GM23248 (cell line): ENCODE results near the gene GJA4. TPM values are rescaled to one million over a fixed set of nuclear protein-coding genes. Genes with fewer than 3 reads are reported as not detected.

Experiments
- DNase-seq: peaks from one replicate; pipeline ENCODE4 v3.0.0-alpha.2; 2015
- H2AFZ ChIP-seq: fragments of 200-600 bp; sonication (generic); 2 replicates; pipeline ENCODE4 v1.6.1; 2016; ENCODE audit warnings: antibody characterized with exemption
- H3F3A ChIP-seq: fragments of 200-600 bp; sonication (generic); 2 replicates; pipeline ENCODE4 v1.6.1; 2016; ENCODE audit warnings: mild to moderate bottlenecking, antibody characterized with exemption, mixed run types; ENCODE audit not compliant: insufficient read depth
- H3K27ac ChIP-seq: fragments of 200-600 bp; sonication (generic); 2 replicates; pipeline ENCODE4 v1.5.1; 2016; ENCODE audit warnings: mild to moderate bottlenecking
- H3K27me3 ChIP-seq: fragments of 200-600 bp; sonication (generic); replicated peaks from 2 replicates; pipeline ENCODE4 v1.6.1; 2016; ENCODE audit warnings: mild to moderate bottlenecking; ENCODE audit not compliant: insufficient read depth
- H3K36me3 ChIP-seq: fragments of 200-600 bp; sonication (generic); 2 replicates; pipeline ENCODE4 v1.6.1; 2016; ENCODE audit warnings: low read depth, mild to moderate bottlenecking
- H3K4me1 ChIP-seq: fragments of 200-600 bp; sonication (generic); 2 replicates; pipeline ENCODE4 v1.6.1; 2016; ENCODE audit warnings: mild to moderate bottlenecking; ENCODE audit not compliant: insufficient read depth
- H3K4me2 ChIP-seq: fragments of 200-600 bp; sonication (generic); one replicate; pipeline ENCODE4 v1.6.1; 2016; ENCODE audit warnings: mild to moderate bottlenecking; ENCODE audit not compliant: unreplicated experiment
- H3K4me3 ChIP-seq: fragments of 200-600 bp; sonication (generic); 2 replicates; pipeline ENCODE4 v1.5.1; 2016; ENCODE audit warnings: mild to moderate bottlenecking
- H3K79me2 ChIP-seq: fragments of 200-600 bp; sonication (generic); 2 replicates; pipeline ENCODE4 v1.6.1; 2016; ENCODE audit warnings: mild to moderate bottlenecking; ENCODE audit not compliant: insufficient read depth
- H3K9ac ChIP-seq: fragments of 200-600 bp; sonication (generic); 2 replicates; pipeline ENCODE4 v1.6.1; 2016; ENCODE audit warnings: mild to moderate bottlenecking
- H3K9me2 ChIP-seq: fragments of 200-600 bp; sonication (generic); 2 replicates; pipeline ENCODE4 v1.6.1; 2016; ENCODE audit warnings: mixed run types, mild to moderate bottlenecking, moderate library complexity; ENCODE audit not compliant: insufficient read depth
- H3K9me3 ChIP-seq: fragments of 200-600 bp; sonication (generic); one replicate; pipeline ENCODE4 v1.6.1; 2017; ENCODE audit warnings: low read depth
- H4K20me1 ChIP-seq: fragments of 200-600 bp; sonication (generic); 2 replicates; pipeline ENCODE4 v1.6.0; 2016; ENCODE audit not compliant: insufficient read depth
- EZH2 ChIP-seq: fragments of 200-600 bp; sonication (generic); IDR thresholded peaks from 2 replicates; pipeline ENCODE4 v1.6.1; 2018; ENCODE audit warnings: antibody characterized with exemption, mild to moderate bottlenecking; ENCODE audit not compliant: insufficient read depth, poor library complexity, severe bottlenecking
- EZH2phosphoT487 ChIP-seq: fragments of 200-600 bp; sonication (generic); IDR thresholded peaks from 2 replicates; pipeline ENCODE4 v1.6.1; 2018; ENCODE audit warnings: antibody characterized with exemption, moderate library complexity, mild to moderate bottlenecking, low read depth; ENCODE audit not compliant: insufficient read depth
- WGBS, 2 experiments: methylation state at CpG; one replicate each; pipeline ENCODE4 v1.1.6; 2015 to 2017; ENCODE audit warnings: low lambda C conversion rate in 2 of 2, low coverage in 1 of 2; ENCODE audit errors: missing lambda C conversion rate in 2 of 2; 5-methylcytosine and 5-hydroxymethylcytosine counted together
- in situ Hi-C: fragments of 300-500 bp; cut with MboI; formaldehyde crosslinking; loops from 2 replicates; pipeline ENCODE4 v1.15.0; 2020
- polyA plus RNA-seq: library from polyadenylated mRNA; unstranded; fragments of >200 nt; fragmentation: Nextera tagmentation; extraction: Ambion mirVana; gene quantifications from 2 replicates; pipeline ENCODE4 v1.2.1, GENCODE V29; 2016
- total RNA-seq: library from RNA; depleted of rRNA; stranded (reverse); fragments of >200 nt; shearing (Covaris generic); gene quantifications from 2 replicates; pipeline ENCODE4 v1.2.3, GENCODE V29; 2014

The GJA4 gene
- total and polyA plus RNA-seq, 2 experiments from 2014 or later, result not detected

GRCh38 chr1:34828611-34829010 is 35.8 kb downstream of the GJA4 start:
- Histone ChIP-seq H2AFZ (no peak overlapping the region), H3F3A (no peaks in the 10 kb centered on the region), H3K79me2 (no peaks in the 10 kb centered on the region), H3K4me3 (no peak overlapping the region), H3K9ac (no peak overlapping the region), H3K4me2 (no peak overlapping the region), H3K27ac (no peak overlapping the region), H3K9me2 (no peaks in the 10 kb centered on the region), H3K27me3 (no peaks in the 10 kb centered on the region), H3K36me3 (no peaks in the 10 kb centered on the region), H3K9me3 (no peaks in the 10 kb centered on the region), H4K20me1 (no peaks in the 10 kb centered on the region), H3K4me1 (no peaks in the 10 kb centered on the region)
- TF ChIP-seq EZH2 (no peak), EZH2phosphoT487 (no peak)
- in situ Hi-C loops, result no loop called here
- DNase-seq, result no peak
- 50 to 69% methylated on average over 2 of the region's 2 CpGs for whole genome bisulfite sequencing, 2 experiments

GRCh38 chr1:34829250-34829649 is 36.5 kb downstream of the GJA4 start:
- peak; percentile 29 for DNase-seq
- in situ Hi-C loops, result no loop called here
- H3K9me3 ChIP-seq, result no peaks in the 10 kb centered on the region
- no peaks in the 10 kb centered on the region for H3K4me1 ChIP-seq
- H3K9me2 ChIP-seq, result no peaks in the 10 kb centered on the region
- no peaks in the 10 kb centered on the region for H3K36me3 ChIP-seq
- no peaks in the 10 kb centered on the region for H3F3A ChIP-seq
- H3K9ac ChIP-seq, result no peak overlapping the region
- no peaks in the 10 kb centered on the region for H4K20me1 ChIP-seq
- no peak overlapping the region for H3K4me3 ChIP-seq
- TF ChIP-seq EZH2 (no peak), EZH2phosphoT487 (no peak)
- H3K27me3 ChIP-seq, result no peaks in the 10 kb centered on the region
- H3K79me2 ChIP-seq, result no peaks in the 10 kb centered on the region
- H3K4me2 ChIP-seq, result no peak overlapping the region
- WGBS, 2 experiments, result 92 to 94% methylated on average over 3 of the region's 3 CpGs
- no peak overlapping the region for H3K27ac ChIP-seq
- H2AFZ ChIP-seq, result no peak overlapping the region

- 95% methylated on average over 6 of the region's 6 CpGs for WGBS, 2 experiments
- Histone ChIP-seq H3K27ac (no peak overlapping the region), H3F3A (no peaks in the 10 kb centered on the region), H3K9me3 (no peaks in the 10 kb centered on the region), H3K4me2 (no peak overlapping the region), H3K4me1 (no peaks in the 10 kb centered on the region), H3K36me3 (no peaks in the 10 kb centered on the region), H3K27me3 (no peaks in the 10 kb centered on the region), H3K9me2 (no peaks in the 10 kb centered on the region), H3K9ac (no peak overlapping the region), H3K4me3 (no peak overlapping the region), H4K20me1 (no peaks in the 10 kb centered on the region), H3K79me2 (no peaks in the 10 kb centered on the region), H2AFZ (no peak overlapping the region)
- TF ChIP-seq EZH2 (no peak), EZH2phosphoT487 (no peak)
- no peak for DNase-seq
- in situ Hi-C loops, result no loop called here
Measured at GRCh38 chr1:34831721-34832246, 39.0 kb downstream of the GJA4 start.

GRCh38 chr1:34833711-34834110 is 40.9 kb downstream of the GJA4 start:
- no peaks in the 10 kb centered on the region for H3K9me3 ChIP-seq
- WGBS, 2 experiments, result 93 to 100% methylated on average over 1 of the region's 1 CpG
- H3F3A ChIP-seq, result no peaks in the 10 kb centered on the region
- no peaks in the 10 kb centered on the region for H3K9me2 ChIP-seq
- no peak for DNase-seq
- no peak overlapping the region for H2AFZ ChIP-seq
- no peak for TF ChIP-seq EZH2
- no peak for TF ChIP-seq EZH2phosphoT487
- in situ Hi-C loops, result no loop called here
- H3K36me3 ChIP-seq, result no peaks in the 10 kb centered on the region
- no peak overlapping the region for H3K27ac ChIP-seq
- no peak overlapping the region for H3K4me2 ChIP-seq
- no peak overlapping the region for H3K9ac ChIP-seq
- no peaks in the 10 kb centered on the region for H4K20me1 ChIP-seq
- no peaks in the 10 kb centered on the region for H3K27me3 ChIP-seq
- H3K4me3 ChIP-seq, result no peak overlapping the region
- H3K79me2 ChIP-seq, result no peaks in the 10 kb centered on the region
- H3K4me1 ChIP-seq, result no peaks in the 10 kb centered on the region
